RPMI7951 (cell line): ENCODE data around the gene STRIP2. TPM values are rescaled to one million over a fixed set of nuclear protein-coding genes. Genes with fewer than 3 reads are reported as not detected.
"Not testable (repeated sequence)": the region's sequence is repeated elsewhere in the genome, so short reads cannot be mapped to it uniquely, and the experiment has no call there.

Experiments used
- DNase-seq: peaks from one replicate; pipeline ENCODE4 v3.0.0-alpha.2; 2012; ENCODE audit warnings: low read depth
- total RNA-seq: library from RNA; depleted of rRNA; stranded (reverse); fragments of >200 nt; shearing (Covaris generic); gene quantifications from 2 replicates; pipeline ENCODE4 v1.2.3, GENCODE V29; 2014; rRNA removed

The STRIP2 gene
- 6.4 and 7.8 TPM in 2 replicates for total RNA-seq

- DNase-seq: peak; percentile 81
Observed at GRCh38 chr7:129433847-129434674, at the start of gene STRIP2. Gene STRIP2, plus strand, starts transcription at chr7:129434432. Its CDS starts 41 bp downstream, at chr7:129434473.

- DNase-seq: no peak
Observed at GRCh38 chr7:129385116-129385515, 49.1 kb upstream of the STRIP2 start.

DNA sequence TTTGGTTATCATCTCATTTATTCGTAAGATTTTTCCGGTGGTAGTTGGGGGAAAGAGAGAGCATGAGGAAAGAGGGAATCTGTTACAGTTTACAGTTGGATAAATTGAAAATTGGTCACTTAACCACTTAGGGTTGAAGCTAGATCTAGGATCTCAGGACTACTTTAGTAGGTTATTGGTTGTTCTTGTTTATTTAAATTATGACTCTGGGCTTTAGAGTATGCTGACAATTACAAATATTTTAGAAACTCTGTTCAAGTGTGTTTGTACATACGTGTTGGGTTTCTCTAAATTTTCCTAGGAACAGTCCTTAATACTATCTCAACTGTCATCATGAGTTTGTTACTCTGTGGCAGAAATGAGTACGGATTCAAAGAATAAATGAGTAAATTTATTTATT is 48.6 kb upstream of the STRIP2 start:
- no peak for DNase-seq

- DNase-seq: no peak
Observed at GRCh38 chr7:129386506-129386905, 47.7 kb upstream of the STRIP2 start.

DNA sequence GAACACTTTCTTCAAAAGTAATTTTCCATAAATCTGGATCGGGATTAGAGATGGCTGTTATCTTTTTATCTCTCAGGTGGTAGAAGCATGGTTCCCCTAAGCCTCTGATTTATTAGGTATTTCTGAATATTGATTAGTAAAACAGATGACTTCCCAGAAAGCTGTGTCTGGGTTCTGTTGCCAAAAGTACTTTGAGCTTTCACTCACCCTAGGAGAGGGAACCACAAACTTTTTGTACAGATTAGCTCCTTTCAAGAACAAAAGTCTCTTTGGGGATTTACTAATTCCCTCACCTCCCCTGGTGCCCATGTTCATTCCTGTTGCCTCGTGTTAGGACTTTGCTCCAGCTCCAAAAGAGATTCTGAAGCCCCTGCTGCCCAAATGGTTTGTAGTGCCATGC is 46.7 kb upstream of the STRIP2 start:
- no peak for DNase-seq

DNA sequence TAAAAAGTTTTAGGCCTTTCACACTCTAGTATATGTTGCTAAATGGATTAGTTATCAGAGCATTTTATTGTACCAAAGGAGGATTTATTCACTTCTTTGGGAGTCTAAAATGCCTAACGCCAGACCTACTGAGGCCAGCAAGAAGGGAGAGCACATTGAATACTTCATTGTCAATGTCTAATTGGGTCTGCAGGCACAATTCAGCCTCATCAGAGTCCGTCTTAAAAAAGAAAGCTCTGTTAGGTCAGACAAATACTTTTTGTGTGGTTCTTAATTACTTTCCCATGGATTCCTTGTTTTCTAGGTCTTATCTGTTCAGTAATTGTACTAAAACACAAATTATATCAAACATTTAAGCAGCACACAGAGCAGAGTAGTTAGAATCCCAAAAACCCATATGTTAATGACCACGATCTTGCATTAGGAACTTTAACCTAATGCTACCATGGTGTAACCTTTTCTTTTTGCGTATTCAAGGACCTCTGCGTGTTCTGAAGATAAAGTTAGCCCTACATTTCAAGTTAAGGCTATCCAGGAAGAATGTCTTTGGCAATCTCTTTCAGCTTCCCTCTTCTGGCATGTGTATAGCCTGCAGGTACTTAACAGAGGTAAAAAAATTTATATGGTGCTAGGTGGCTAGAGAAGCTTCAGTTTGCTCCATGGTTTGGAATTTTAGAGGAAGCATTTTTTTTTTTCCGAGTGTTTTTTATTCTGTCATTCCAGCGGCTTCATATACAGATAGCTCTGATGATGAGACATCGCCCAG is 45.7 kb upstream of the STRIP2 start:
- peak; percentile 12 for DNase-seq

DNA sequence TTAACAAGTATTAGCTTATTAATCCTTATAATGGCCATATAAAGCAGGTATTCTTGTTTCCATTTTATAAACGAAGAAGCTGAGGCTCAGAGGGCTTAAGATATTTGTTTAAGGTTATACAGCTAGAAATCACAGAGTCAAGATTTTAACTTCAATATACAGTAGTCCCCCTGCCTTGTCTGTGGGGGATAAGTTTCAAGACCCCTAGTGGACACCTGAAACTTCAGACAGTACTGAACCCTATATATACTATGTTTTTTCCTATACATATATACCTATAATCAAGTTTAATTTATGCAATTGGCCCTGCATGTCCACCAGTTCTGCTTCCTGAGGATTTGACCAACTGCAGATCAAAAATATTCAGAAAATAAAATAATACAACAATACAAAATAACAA is 44.4 kb upstream of the STRIP2 start:
- DNase-seq: no peak

DNA sequence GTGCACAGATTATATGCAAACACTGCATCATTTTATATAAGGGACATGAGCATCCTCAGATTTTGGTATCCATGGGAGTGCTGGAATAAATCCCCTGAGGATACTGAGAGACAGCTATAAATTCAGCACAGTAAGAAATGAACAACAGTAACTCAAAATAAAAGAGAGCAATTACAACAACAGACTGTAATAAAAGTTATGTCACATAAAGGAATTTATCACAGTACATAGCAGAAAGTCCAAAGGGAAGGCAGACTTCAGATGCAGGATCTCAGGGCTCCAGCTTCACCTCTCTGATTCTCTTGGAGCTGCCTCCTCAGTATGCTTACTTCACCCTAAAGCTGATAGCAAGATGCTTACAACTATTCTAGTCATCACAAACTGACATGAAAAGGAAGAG is 43.9 kb upstream of the STRIP2 start:
- DNase-seq: no peak

DNA sequence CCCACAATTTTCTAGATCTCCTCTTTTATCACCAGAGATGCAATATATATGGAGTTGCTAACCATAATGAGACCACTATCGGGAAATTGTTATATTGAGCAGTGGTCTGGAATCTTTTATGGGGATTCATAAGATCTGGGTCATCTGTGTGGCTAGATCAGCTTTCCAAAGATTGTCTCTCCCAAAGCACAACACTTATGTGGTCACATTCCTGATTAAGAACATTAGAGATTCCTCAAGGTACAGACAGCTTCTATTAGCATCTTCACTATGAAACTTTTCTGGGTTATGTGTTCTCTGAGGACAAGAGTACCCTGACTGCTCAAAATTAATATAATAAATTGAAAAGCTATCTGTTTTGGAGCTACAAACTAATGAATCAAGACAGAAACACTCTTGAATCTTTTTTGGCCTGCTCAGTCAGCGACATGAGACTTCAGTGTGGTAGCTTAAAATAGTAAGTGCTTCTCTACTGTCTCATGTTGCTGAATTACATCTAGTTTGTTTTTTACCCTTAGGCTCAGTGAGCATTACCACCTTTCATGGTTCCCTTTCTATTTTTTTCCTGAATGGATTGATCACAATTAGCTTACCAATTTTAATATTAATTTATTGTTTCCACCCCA is 42.6 kb upstream of the STRIP2 start:
- no peak for DNase-seq

DNA sequence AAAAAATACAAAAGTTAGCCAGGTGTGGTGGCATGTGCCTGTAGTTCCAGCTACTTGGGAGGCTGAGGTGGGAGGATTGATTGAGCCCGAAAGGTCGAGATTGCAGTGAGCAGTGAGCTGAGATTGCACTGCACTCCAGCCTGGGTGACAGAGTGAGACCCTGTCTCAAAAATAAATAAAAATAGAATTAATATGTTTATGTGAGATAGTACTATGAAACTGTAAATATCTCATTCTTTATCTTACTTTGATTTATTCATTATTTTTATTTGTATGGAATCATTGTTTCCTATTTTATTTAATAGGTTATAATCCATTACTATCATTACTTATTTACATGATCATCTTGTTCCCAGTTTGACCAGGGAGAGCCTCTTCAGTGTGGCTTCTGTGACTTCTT is 41.0 kb upstream of the STRIP2 start:
- DNase-seq: no peak

DNA sequence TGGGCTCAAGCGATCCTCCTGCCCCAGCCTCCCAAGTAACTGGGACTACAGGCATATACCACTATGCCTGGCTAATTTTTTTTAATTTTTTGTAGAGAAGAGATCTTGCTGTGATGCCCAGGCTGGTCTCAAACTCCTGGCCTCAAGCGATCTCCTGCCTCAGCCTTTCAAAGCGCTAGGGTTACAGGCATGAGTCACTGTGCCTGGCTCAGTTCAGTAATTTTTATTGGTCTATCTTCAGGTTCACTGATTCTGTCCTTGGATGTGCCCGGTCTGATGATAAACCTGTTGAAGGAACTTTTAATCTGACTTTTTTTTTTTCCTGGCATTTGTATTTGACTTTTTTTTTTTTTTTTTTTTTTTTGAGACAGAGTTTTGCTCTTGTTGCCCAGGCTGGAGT is 40.1 kb upstream of the STRIP2 start:
- DNase-seq: no peak

DNA sequence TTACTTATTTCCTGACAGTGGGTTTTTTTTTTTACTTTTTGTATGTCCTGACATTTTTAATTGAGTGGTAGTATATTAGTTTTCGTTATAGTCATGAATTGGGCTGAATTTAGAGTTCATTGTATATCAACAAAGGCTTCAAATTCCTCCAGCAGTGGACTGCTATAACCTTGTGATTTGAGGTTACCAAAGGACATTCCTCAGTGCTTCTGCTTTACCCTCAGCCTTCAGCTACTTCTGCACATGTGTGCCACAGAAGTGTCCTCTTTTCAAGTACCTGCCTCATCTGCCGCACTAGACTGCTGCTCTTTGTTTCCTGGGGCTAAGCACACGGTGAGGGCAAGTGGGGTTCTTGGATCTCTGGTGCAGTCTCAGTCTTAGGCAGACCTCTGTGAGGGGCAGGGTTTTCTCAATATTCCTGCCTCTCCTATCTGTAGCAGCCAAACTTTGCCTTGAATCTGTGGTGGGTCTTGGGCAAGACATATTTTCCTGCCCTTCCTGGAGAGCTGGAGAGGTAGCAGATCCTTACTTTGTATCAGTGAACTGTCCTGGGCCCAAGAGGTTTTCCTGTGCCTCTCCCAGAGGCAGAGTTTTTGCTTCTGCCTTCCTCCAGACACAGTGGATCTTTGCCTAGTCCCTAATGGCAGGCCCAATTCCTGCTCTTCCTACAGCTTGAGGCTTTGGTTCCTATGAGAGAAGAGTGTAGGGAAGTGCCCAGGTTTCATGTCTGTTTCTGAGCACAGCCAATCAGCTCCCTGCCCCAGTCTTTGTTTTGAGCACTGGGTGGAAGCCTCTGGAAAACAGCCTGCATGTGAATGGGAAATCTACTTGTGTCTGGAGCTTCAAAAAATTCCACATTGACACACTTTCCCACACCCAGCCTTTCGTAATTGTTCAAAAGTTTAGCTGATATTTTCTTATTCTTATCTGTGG is 39.0 kb upstream of the STRIP2 start:
- DNase-seq: no peak

- peak; percentile 47 for DNase-seq
Observed at GRCh38 chr7:129401228-129401966, 32.8 kb upstream of the STRIP2 start.

GRCh38 chr7:129401967-129402860 is 32.0 kb upstream of the STRIP2 start:
- DNase-seq: peak; percentile 6

DNA sequence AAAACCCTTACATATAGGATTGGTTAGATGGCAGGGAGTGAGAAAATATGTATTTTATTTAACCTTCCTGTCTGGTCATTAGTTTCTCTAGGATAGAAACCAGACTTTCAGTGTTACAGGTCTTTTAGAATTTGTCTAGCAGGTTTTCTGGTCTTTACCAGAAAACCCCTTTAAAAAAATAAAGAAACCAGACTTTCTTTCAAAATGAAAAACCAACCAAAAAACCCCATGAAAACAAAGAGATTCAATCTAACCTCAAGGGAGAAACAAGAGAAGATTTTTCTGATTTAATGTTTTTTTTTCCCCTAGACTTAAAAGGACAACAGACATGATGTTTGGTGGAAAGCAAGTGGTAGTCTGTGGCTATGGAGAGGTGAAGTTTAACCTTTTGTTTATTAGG is 28.7 kb upstream of the STRIP2 start:
- DNase-seq: no peak

- DNase-seq: not testable (repeated sequence)
Observed at GRCh38 chr7:129410238-129410637, 24.0 kb upstream of the STRIP2 start.

DNA sequence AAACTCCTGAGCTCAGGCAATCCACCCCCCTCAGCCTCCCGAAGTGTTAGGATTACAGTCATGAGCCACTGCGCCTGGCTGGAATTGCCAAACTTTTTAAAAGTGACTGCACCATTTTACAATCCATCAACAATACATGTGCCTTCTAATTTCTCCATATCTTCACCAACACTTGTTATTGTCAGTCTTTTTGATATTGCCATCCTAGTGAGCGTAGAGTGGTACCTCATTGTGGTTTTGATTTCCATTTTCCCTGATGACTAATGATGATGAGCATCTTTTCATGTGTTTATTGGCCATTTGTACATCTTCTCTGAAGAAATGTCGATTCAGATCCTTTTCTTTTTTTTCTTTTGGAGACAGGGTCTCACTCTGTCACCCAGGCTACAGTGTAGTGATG is 21.7 kb upstream of the STRIP2 start:
- DNase-seq: no peak

DNA sequence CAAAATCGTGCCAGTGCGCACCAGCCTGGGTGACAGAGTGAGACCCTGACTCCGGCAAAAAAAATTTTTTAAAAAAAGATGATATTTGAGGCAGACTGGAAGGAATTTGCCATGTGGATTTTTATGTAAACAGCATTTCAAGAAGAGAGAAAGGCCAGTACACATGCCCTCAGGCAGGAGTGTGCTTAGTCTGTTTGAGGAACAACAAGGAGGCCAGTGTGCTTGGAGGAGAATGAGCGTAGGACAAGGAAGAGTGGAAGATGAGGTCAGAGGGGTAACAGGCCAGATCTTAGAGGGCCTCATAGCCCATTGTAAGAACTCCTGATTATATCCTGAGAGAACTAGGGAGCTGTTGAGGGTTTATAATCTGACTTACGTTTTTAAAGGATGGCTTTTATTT is 17.2 kb upstream of the STRIP2 start:
- peak; percentile 51 for DNase-seq

GRCh38 chr7:129421717-129422250 is 12.4 kb upstream of the STRIP2 start:
- DNase-seq: no peak
